Measurements from ENCODE around the gene KLK2.

DNA sequence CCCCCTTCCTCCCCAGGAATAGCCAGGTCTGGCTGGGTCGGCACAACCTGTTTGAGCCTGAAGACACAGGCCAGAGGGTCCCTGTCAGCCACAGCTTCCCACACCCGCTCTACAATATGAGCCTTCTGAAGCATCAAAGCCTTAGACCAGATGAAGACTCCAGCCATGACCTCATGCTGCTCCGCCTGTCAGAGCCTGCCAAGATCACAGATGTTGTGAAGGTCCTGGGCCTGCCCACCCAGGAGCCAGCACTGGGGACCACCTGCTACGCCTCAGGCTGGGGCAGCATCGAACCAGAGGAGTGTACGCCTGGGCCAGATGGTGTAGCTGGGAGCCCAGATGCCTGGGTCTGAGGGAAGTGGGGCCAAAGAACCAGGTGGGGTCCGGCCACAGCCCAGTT is 3.2 kb downstream of the KLK2 start:
- no peak for TF ChIP-seq CTCF (conservative IDR thresholded peaks at IDR 0.05; ENCODE audit: low read depth, low read length)
- TF ChIP-seq EZH2 (IDR thresholded peaks at IDR 0.05; ENCODE audit: low read length, unreplicated experiment): no peak
